ENCODE data around the gene MYO1E.

MYO1E gene

GRCh38 chr15:59329570-59330350, 42.9 kb downstream of the MYO1E start:
- TF ChIP-seq CTCF (IDR thresholded peaks at IDR 0.05; ENCODE audit: low read depth, low read length, missing control alignments) = no peak
- Histone ChIP-seq H3K27me3 (replicated peaks) (no peaks in the 10 kb centered on the region), H3K27ac (peak overlapping the region; percentile 81), H3K36me3 (replicated peaks) (no peaks in the 10 kb centered on the region), H3K4me3 (ENCODE audit: low read depth, low read length) (no peak overlapping the region)
- in situ Hi-C loops (cut with HindIII; ENCODE audit: low pct_ligation_motif_present, low sequenced_read_pairs) = no loop called here
- peak; percentile 91 for DNase-seq

GRCh38 chr15:59329091-59329490, 43.6 kb downstream of the MYO1E start:
- H3K4me3 ChIP-seq (ENCODE audit: low read depth, low read length) = no peak overlapping the region
- in situ Hi-C loops (cut with HindIII; ENCODE audit: low pct_ligation_motif_present, low sequenced_read_pairs) = no loop called here

GRCh38 chr15:59327942-59328341, 44.7 kb downstream of the MYO1E start:
- TF ChIP-seq CTCF (IDR thresholded peaks at IDR 0.05; ENCODE audit: low read depth, low read length, missing control alignments) = no peak
- Histone ChIP-seq H3K36me3 (replicated peaks) (no peaks in the 10 kb centered on the region), H3K27ac (no peak overlapping the region), H3K27me3 (replicated peaks) (no peaks in the 10 kb centered on the region), H3K4me3 (ENCODE audit: low read depth, low read length) (no peak overlapping the region)
- in situ Hi-C loops (cut with HindIII; ENCODE audit: low pct_ligation_motif_present, low sequenced_read_pairs) = no loop called here
- DNase-seq = no peak

More at GRCh38 chr15:59329091-59329490, 43.6 kb downstream of the MYO1E start:
- Histone ChIP-seq H3K27ac (peak overlapping the region; percentile 81), H3K27me3 (replicated peaks) (no peaks in the 10 kb centered on the region), H3K36me3 (replicated peaks) (no peaks in the 10 kb centered on the region)
- DNase-seq = no peak
- no peak for TF ChIP-seq CTCF (IDR thresholded peaks at IDR 0.05; ENCODE audit: low read depth, low read length, missing control alignments)

GRCh38 chr15:59326856-59327255, 45.8 kb downstream of the MYO1E start:
- TF ChIP-seq CTCF (IDR thresholded peaks at IDR 0.05; ENCODE audit: low read depth, low read length, missing control alignments) = no peak
- Histone ChIP-seq H3K36me3 (replicated peaks) (no peaks in the 10 kb centered on the region), H3K27me3 (replicated peaks) (no peaks in the 10 kb centered on the region), H3K4me3 (ENCODE audit: low read depth, low read length) (no peak overlapping the region), H3K27ac (no peak overlapping the region)
- in situ Hi-C loops (cut with HindIII; ENCODE audit: low pct_ligation_motif_present, low sequenced_read_pairs) = no loop called here
- no peak for DNase-seq

GRCh38 chr15:59322056-59322759, 50.5 kb downstream of the MYO1E start:
- in situ Hi-C loops (cut with HindIII; ENCODE audit: low pct_ligation_motif_present, low sequenced_read_pairs) = no loop called here
- no peak for TF ChIP-seq CTCF (IDR thresholded peaks at IDR 0.05; ENCODE audit: low read depth, low read length, missing control alignments)
- no peak overlapping the region for H3K4me3 ChIP-seq (ENCODE audit: low read depth, low read length)
- H3K36me3 ChIP-seq (replicated peaks) = no peaks in the 10 kb centered on the region
- H3K27ac ChIP-seq = no peak overlapping the region
- DNase-seq = no peak
- H3K27me3 ChIP-seq (replicated peaks) = no peaks in the 10 kb centered on the region
